Large intestine (tissue), 3 donors: ENCODE measurements around the gene RPTOR. TPM values are rescaled to one million over a fixed set of nuclear protein-coding genes. Genes with fewer than 3 reads are reported as not detected.

Experiments used
- DNase-seq, 2 donors: peaks; one replicate each; pipeline versions ENCODE4 v3.0.0 to v3.0.0-alpha.2; 2013
- H3K27ac ChIP-seq: one replicate; pipeline ENCODE4 v1.5.1; 2013; ENCODE audit warnings: low read length
- H3K27me3 ChIP-seq: 2 replicates; pipeline ENCODE4 v1.6.1; 2013; ENCODE audit warnings: low read length; ENCODE audit not compliant: control insufficient read depth, insufficient read depth
- H3K36me3 ChIP-seq: 2 replicates; pipeline ENCODE4 v1.6.1; 2013; ENCODE audit warnings: low read length; ENCODE audit not compliant: control insufficient read depth, insufficient read depth
- H3K4me1 ChIP-seq: one replicate; pipeline ENCODE4 v1.6.1; 2013; ENCODE audit warnings: low read length; ENCODE audit not compliant: control insufficient read depth, insufficient read depth
- H3K4me3 ChIP-seq: one replicate; pipeline ENCODE4 v1.5.1; 2013; ENCODE audit warnings: low read length
- H3K9me3 ChIP-seq: one replicate; pipeline ENCODE4 v1.6.1; 2013; ENCODE audit warnings: mild to moderate bottlenecking, low read depth, low read length, moderate library complexity; ENCODE audit not compliant: control insufficient read depth
- WGBS: methylation state at CpG from one replicate; pipeline ENCODE4 v1.1.5; 2013; ENCODE audit warnings: low lambda C conversion rate; ENCODE audit not compliant: insufficient coverage; 5-methylcytosine and 5-hydroxymethylcytosine counted together
- polyA plus RNA-seq: library from polyadenylated mRNA; unstranded; fragments of 120-200 nt; gene quantifications from one replicate; pipeline ENCODE4 v1.2.1, GENCODE V29; 2013

RPTOR gene
- polyA plus RNA-seq, 1 donor: 16.8 TPM

GRCh38 chr17:80952291-80952690, 407.7 kb downstream of the RPTOR start:
- Histone ChIP-seq H3K4me3 (no peak overlapping the region), H3K4me1 (no peaks in the 10 kb centered on the region), H3K9me3 (no peaks in the 10 kb centered on the region), H3K36me3 (peaks cover 39% of the 10 kb centered on the region), H3K27me3 (no peaks in the 10 kb centered on the region), H3K27ac (no peak overlapping the region)
- WGBS: no CpG with 5 or more reads among the region's 16 CpGs
- no peak for DNase-seq

- no peaks in the 10 kb centered on the region for H3K9me3 ChIP-seq
- no peaks in the 10 kb centered on the region for H3K4me1 ChIP-seq
- no CpG with 5 or more reads among the region's 22 CpGs for WGBS
- H3K4me3 ChIP-seq: no peak overlapping the region
- no peak for DNase-seq
- no peak overlapping the region for H3K27ac ChIP-seq
- peaks cover 29% of the 10 kb centered on the region for H3K36me3 ChIP-seq
- no peaks in the 10 kb centered on the region for H3K27me3 ChIP-seq
Observed at GRCh38 chr17:80953471-80954315, 409.1 kb downstream of the RPTOR start.

GRCh38 chr17:80955078-80955477, 410.4 kb downstream of the RPTOR start:
- Histone ChIP-seq H3K9me3 (no peaks in the 10 kb centered on the region), H3K4me1 (peaks cover 4% of the 10 kb centered on the region), H3K36me3 (peaks cover 20% of the 10 kb centered on the region), H3K27ac (no peak overlapping the region), H3K4me3 (no peak overlapping the region), H3K27me3 (no peaks in the 10 kb centered on the region)
- WGBS: no CpG with 5 or more reads among the region's 5 CpGs
- DNase-seq: no peak

GRCh38 chr17:80955671-80956280, 411.1 kb downstream of the RPTOR start:
- peaks cover 4% of the 10 kb centered on the region for H3K4me1 ChIP-seq
- DNase-seq: no peak
- no CpG with 5 or more reads among the region's 16 CpGs for WGBS
- H3K27me3 ChIP-seq: no peaks in the 10 kb centered on the region
- no peak overlapping the region for H3K27ac ChIP-seq
- no peak overlapping the region for H3K4me3 ChIP-seq
- no peaks in the 10 kb centered on the region for H3K9me3 ChIP-seq
- peaks cover 23% of the 10 kb centered on the region for H3K36me3 ChIP-seq

GRCh38 chr17:80956321-80957190, 411.9 kb downstream of the RPTOR start:
- WGBS: no CpG with 5 or more reads among the region's 29 CpGs
- peaks cover 23% of the 10 kb centered on the region for H3K36me3 ChIP-seq
- no peak for DNase-seq
- no peaks in the 10 kb centered on the region for H3K27me3 ChIP-seq
- H3K4me3 ChIP-seq: no peak overlapping the region
- no peak overlapping the region for H3K27ac ChIP-seq
- peaks cover 4% of the 10 kb centered on the region for H3K4me1 ChIP-seq
- H3K9me3 ChIP-seq: no peaks in the 10 kb centered on the region

GRCh38 chr17:80957461-80957941, 412.9 kb downstream of the RPTOR start:
- Histone ChIP-seq H3K9me3 (no peaks in the 10 kb centered on the region), H3K27ac (no peak overlapping the region), H3K4me1 (peaks cover 4% of the 10 kb centered on the region), H3K36me3 (peaks cover 21% of the 10 kb centered on the region), H3K27me3 (no peaks in the 10 kb centered on the region), H3K4me3 (no peak overlapping the region)
- DNase-seq: no peak
- WGBS: no CpG with 5 or more reads among the region's 12 CpGs

GRCh38 chr17:80959330-80960036, 414.8 kb downstream of the RPTOR start:
- WGBS: no CpG with 5 or more reads among the region's 23 CpGs
- H3K4me3 ChIP-seq: no peak overlapping the region
- peak overlapping the region; percentile 69 for H3K27ac ChIP-seq
- H3K27me3 ChIP-seq: no peaks in the 10 kb centered on the region
- DNase-seq: peak; percentile 37 to 57
- H3K4me1 ChIP-seq: peaks cover 4% of the 10 kb centered on the region
- H3K9me3 ChIP-seq: no peaks in the 10 kb centered on the region
- H3K36me3 ChIP-seq: peaks cover 19% of the 10 kb centered on the region

- peaks cover 4% of the 10 kb centered on the region for H3K4me1 ChIP-seq
- peaks cover 27% of the 10 kb centered on the region for H3K36me3 ChIP-seq
- H3K4me3 ChIP-seq: no peak overlapping the region
- DNase-seq: no peak
- 96% methylated on average over 4 of the region's 24 CpGs for WGBS
- no peaks in the 10 kb centered on the region for H3K9me3 ChIP-seq
- peak overlapping the region; percentile 69 for H3K27ac ChIP-seq
- no peaks in the 10 kb centered on the region for H3K27me3 ChIP-seq
Observed at GRCh38 chr17:80960037-80960796, 415.6 kb downstream of the RPTOR start.

GRCh38 chr17:80960797-80961452, 416.3 kb downstream of the RPTOR start:
- DNase-seq: no peak
- Histone ChIP-seq H3K27me3 (no peaks in the 10 kb centered on the region), H3K4me3 (no peak overlapping the region), H3K4me1 (peaks cover 4% of the 10 kb centered on the region), H3K27ac (no peak overlapping the region), H3K36me3 (peaks cover 30% of the 10 kb centered on the region), H3K9me3 (no peaks in the 10 kb centered on the region)
- no CpG with 5 or more reads among the region's 31 CpGs for WGBS
